GM19193 (cell line): Measurements from ENCODE around the gene PLEKHG2.

ENCODE experiments used
- POLR2A ChIP-seq: IDR thresholded peaks from 4 replicates; pipeline ENCODE4 v1.6.1; 2011; ENCODE audit not compliant: insufficient read depth, insufficient read length; ENCODE audit errors: extremely low read depth

Gene PLEKHG2

DNA sequence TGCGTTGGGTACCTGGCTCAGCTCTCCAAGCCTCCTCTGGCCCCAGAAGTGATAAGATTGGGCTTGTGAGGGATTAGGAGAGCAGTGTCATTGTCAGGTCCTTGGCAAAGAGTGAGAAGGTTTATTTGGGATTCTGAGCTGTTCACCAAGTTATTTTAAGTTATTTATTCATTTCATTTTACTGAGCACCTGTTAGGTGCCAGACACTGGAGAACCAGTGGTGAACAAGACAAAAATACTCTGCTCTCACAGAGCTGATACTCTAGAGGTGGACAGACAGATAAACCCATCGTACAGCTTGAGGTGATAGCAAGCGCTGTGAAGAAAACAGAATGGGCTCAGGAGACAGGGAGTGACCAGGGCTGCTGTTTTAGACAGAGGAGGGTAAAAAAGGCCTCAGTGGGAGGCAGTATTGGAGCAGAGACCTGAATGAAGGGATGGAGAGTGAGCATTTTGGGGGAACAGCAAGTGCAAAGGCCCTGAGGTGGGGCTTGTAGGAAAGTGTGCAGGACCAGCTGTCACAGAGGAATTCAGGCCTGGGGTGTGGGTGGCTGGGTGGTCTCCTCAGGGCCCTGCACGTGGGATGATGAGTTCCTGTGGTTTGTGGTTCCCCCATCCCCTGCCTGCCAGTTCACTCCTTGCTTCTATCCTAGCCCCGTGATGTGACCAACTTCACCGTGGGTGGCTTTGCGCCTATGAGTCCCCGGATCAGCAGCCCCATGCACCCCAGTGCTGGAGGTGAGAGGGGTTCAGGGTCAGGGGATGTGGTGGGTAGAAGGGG is 59.5 kb downstream of the PLEKHG2 start:
- no peak for TF ChIP-seq POLR2A

DNA sequence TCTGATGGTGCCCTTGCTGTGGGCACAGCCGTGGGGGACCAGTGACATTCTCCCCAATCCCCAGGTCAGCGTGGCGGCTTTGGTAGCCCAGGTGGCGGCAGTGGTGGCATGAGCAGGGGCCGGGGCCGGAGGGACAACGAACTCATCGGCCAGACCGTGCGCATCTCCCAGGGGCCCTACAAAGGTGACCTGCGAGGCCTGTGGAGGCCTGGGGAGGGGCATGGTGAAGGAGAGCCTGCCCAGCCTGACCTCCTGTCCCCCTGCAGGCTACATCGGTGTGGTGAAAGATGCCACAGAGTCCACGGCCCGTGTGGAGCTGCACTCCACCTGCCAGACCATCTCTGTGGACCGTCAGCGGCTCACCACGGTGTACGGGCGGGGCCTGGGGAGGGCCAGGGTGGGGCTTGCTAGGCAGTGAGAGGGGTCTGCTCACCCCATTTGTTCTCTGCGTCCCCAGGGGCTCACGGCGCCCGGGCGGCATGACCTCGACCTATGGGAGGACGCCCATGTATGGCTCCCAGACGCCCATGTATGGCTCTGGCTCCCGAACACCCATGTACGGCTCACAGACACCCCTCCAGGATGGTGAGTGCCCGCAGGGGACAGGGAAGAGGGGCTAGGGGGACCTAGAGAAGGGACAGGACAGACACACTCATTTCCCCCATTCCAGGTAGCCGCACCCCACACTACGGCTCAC is 60.4 kb downstream of the PLEKHG2 start:
- TF ChIP-seq POLR2A: no peak

- TF ChIP-seq POLR2A: no peak
Observed at GRCh38 chr19:39473443-39473960, 61.0 kb downstream of the PLEKHG2 start.

- no peak for TF ChIP-seq POLR2A
Observed at GRCh38 chr19:39474139-39474620, 61.7 kb downstream of the PLEKHG2 start.

GRCh38 chr19:39475748-39476147 is 63.3 kb downstream of the PLEKHG2 start:
- TF ChIP-seq POLR2A: no peak
